Fibroblast of the aortic adventitia (primary cell): Measurements from ENCODE around the gene PKMYT1. TPM values are rescaled to one million over a fixed set of nuclear protein-coding genes. Genes with fewer than 3 reads are reported as not detected.

ENCODE experiments used
- DNase-seq: peaks from one replicate; pipeline ENCODE4 v3.0.0-alpha.2; 2010; ENCODE audit warnings: low read depth
- H3K4me3 ChIP-seq: 2 replicates; pipeline ENCODE4 v1.5.1; 2011; ENCODE audit warnings: low read depth, mild to moderate bottlenecking, control low read depth, low read length, moderate library complexity
- CTCF ChIP-seq: IDR thresholded peaks from 2 replicates; pipeline ENCODE4 v1.5.1; 2011; ENCODE audit warnings: mild to moderate bottlenecking, low read length, control low read depth, inconsistent platforms; ENCODE audit not compliant: insufficient read depth
- total RNA-seq: library from RNA; depleted of rRNA; stranded (reverse); fragments of >200 nt; gene quantifications from 2 replicates; pipeline ENCODE4 v1.2.3, GENCODE V29; 2012; ENCODE audit warnings: low replicate concordance

PKMYT1 gene
- total RNA-seq, 1 donor: 24.5 TPM

- DNase-seq: no peak
- H3K4me3 ChIP-seq: no peak overlapping the region
- no peak for TF ChIP-seq CTCF
These were observed 13.4 kb downstream of the PKMYT1 start for GRCh38 chr16:2966808-2967191.

- H3K4me3 ChIP-seq: no peak overlapping the region
- no peak for TF ChIP-seq CTCF
- DNase-seq: no peak
These were observed 14.0 kb downstream of the PKMYT1 start for GRCh38 chr16:2966043-2966807.

GRCh38 chr16:2964475-2965336 is 15.5 kb downstream of the PKMYT1 start:
- H3K4me3 ChIP-seq: no peak overlapping the region
- TF ChIP-seq CTCF: no peak
- DNase-seq: no peak

- H3K4me3 ChIP-seq: no peak within 1 kb of the TSS
- DNase-seq: no peak
- no peak for TF ChIP-seq CTCF
These were observed 16.3 kb downstream of the PKMYT1 start, which contains the start of gene KREMEN2 for GRCh38 chr16:2963723-2964474. Gene KREMEN2 (plus strand): TSS chr16:2964275. CDS start chr16:2964521, 246 bp downstream.

GRCh38 chr16:2963074-2963722 is 17.0 kb downstream of the PKMYT1 start:
- TF ChIP-seq CTCF: no peak
- DNase-seq: no peak
- no peak overlapping the region for H3K4me3 ChIP-seq

- no peak for TF ChIP-seq CTCF
- no peak overlapping the region for H3K4me3 ChIP-seq
- no peak for DNase-seq
These were observed 17.7 kb downstream of the PKMYT1 start for GRCh38 chr16:2962334-2963073.
